Vagina (tissue), 2 donors: Measurements from ENCODE around the gene PI4KB.

Experiments
- CTCF ChIP-seq, 3 experiments: fragments of 450-650 bp in 2 of 3; fragments of 200-600 bp in 1 of 3; sonication (generic) in 1 of 3; IDR thresholded peaks; one replicate each; pipeline ENCODE4 v1.5.1; 2017 to 2019; ENCODE audit warnings: antibody characterized with exemption in 3 of 3, mild to moderate bottlenecking in 2 of 3, moderate library complexity in 2 of 3
- POLR2A ChIP-seq, 2 donors: fragments of 450-650 bp; IDR thresholded peaks; one replicate each; pipeline ENCODE4 v1.6.1; 2017; ENCODE audit warnings: antibody characterized with exemption in 2 of 2, mild to moderate bottlenecking in 2 of 2, moderate library complexity in 2 of 2

GRCh38 chr1:151246786-151247185 lies 80.4 kb downstream of the PI4KB start:
- TF ChIP-seq CTCF (IDR thresholded peaks at IDR 0.05) (no peak), POLR2A (IDR thresholded peaks at IDR 0.05) (no peak)
